Posterior cingulate gyrus (tissue), 11 donors: Measurements from ENCODE around the gene ATP8A1.
"Not testable (repeated sequence)": the region's sequence is repeated elsewhere in the genome, so short reads cannot be mapped to it uniquely, and the experiment has no call there.

Experiments used
- DNase-seq, 10 donors: peaks; one replicate each; pipeline versions ENCODE4 v3.0.0 to v3.0.0-alpha.2; 2020 to 2021; ENCODE audit warnings: mixed read lengths in 3 of 10
- intact Hi-C: fragments of 100-400 bp; cut with DNase I; formaldehyde crosslinking; loops from one replicate; pipeline ENCODE4 v1.15.1; 2023

ATP8A1 gene

GRCh38 chr4:42656944-42657792, at the start of gene ATP8A1:
TSS of gene ATP8A1 (minus strand) at chr4:42657105. CDS start at chr4:42656873, 232 bp downstream.
- DNase-seq = peak; percentile 87 to 99 (median 92)
- intact Hi-C loops = loop anchor here (5.0 kb wide), 1 partner anchor 40 kb away; no protein-coding TSS in a partner anchor

GRCh38 chr4:42706086-42706485, 49.2 kb upstream of the ATP8A1 start:
- intact Hi-C loops = no loop called here

GRCh38 chr4:42703813-42704212, 46.9 kb upstream of the ATP8A1 start:
- intact Hi-C loops = no loop called here
- DNase-seq = no peak

More at GRCh38 chr4:42706086-42706485, 49.2 kb upstream of the ATP8A1 start:
- DNase-seq = no peak

DNA sequence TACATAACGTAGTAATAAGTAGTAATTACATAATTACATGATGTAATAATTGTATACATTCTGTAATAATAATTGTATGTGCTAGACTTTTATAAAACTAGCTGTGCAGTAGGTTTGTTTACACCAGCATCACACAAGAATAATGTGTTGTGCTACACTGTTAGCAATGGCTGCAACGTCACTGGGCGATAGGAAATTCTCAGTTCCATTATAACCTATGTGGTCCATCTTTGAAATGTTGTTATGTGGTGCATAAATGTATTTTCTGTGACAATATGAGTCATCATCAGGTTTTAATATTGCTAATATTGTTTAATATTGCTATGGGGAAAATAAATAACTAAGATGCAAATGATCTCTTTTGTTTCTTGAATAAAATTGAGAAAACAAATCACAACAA, 46.0 kb upstream of the ATP8A1 start:
- intact Hi-C loops = no loop called here
- DNase-seq = no peak

DNA sequence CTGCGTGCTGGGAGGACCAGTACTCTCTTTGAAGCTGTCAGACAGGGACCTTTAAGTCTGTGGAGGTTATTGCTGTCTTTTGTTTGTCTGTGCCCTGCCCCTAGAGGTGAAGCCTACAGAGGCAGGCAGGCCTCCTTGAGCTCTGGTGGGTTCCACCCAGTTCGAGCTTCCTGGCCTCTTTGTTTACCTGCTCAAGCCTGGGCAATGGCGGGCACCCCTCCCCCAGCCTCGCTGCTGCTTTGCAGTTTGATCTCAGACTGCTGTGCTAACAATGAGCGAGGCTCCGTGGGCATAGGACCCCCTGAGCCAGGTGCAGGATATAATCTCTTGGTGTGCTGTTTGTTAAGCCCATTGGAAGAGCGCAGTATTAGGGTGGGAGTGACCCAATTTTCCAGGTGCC, 44.9 kb upstream of the ATP8A1 start:
- intact Hi-C loops = not testable (repeated sequence)
- peak in 1 of 10 donors; percentile 77 for DNase-seq

- DNase-seq = no peak
- intact Hi-C loops = no loop called here
These were observed 33.6 kb upstream of the ATP8A1 start for GRCh38 chr4:42690537-42690936.

DNA sequence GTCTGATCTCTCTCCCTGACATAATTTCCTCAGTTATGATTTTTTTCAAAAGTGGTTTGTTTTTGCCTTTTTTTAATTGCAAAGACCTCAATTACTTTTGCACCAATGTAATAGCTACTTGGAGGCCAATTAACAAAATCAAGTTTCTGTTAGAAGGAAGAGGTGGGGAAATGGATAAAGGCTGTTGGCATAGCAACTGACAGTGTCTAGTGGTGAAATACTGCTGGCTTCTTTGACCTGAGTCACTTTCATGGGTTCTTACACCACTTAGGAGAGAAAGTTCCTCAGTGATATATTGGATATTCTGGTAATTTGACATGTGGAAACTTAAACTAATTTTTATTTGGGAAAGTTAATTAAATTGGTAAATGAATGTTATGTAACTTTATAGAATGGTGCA, 26.5 kb upstream of the ATP8A1 start:
- intact Hi-C loops = no loop called here
- DNase-seq = no peak

DNA sequence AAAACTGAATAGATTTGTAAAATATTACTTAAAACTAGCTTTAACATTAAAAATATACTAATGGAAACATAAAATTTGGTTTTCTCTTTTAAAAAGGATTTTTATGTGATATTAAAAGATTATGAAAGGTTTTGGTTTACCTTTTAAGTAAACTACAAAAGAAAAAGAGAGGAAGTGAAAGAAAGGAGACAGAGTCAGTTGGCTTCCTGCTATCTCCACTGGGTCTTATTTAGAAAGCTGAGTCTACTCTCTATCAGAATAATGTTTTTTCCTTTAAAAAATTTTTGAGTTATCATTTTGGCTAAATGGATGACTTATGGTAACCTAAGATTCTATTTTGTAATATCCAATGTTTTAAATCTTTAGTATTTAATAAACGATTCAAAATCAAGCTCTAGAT, 21.6 kb upstream of the ATP8A1 start:
- DNase-seq = no peak
- intact Hi-C loops = no loop called here

DNA sequence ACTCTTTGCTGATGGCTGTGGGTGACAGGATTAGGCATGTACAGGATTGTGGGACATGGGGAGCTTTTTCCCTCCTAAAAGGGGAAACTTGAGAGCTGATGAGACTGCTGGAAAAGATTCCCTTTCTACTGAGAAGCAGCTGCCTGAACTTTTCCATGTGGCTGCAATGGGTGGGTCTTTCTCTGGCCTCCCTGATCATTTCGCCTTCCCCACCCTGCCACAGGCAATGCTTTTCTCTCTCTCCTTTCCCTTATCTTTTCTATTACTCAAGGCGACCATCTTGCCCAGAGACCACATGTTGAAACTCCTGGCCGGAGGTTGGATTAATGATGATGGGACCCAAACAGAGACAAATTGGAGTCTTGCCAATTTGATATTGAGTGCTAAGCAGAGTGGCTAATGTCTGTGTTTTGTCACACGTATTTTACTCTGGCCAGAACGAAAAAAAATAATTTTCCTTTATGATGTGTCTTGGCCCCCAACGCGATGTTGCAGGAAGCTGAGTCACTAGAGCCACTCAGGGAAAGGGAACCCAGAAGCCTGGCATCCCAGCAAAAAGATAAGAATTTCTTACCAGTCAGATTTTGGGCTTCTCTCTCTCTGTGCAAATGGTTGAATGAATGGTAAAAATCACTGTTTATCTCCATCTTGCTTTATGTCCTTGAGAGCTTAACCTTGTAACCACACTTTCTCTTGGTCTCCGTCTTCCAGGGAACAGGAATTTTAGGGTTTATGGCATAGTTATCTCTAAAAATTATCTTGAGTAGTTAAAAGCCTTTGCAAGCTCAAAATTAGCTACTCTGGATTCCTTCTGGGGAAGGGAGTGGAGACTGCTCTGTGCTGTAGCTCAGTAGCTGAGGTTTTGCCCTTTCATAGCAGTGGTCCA, 19.4 kb upstream of the ATP8A1 start:
- no peak for DNase-seq
- intact Hi-C loops = no loop called here

GRCh38 chr4:42673082-42673425, 16.1 kb upstream of the ATP8A1 start:
- intact Hi-C loops = no loop called here
- peak in 1 of 10 donors; percentile 72 for DNase-seq

GRCh38 chr4:42672359-42673081, 15.6 kb upstream of the ATP8A1 start:
- intact Hi-C loops = no loop called here
- no peak for DNase-seq

- intact Hi-C loops = no loop called here
- DNase-seq = no peak
These were observed 14.7 kb upstream of the ATP8A1 start for GRCh38 chr4:42671431-42672194.

- no peak for DNase-seq
- intact Hi-C loops = loop anchor here (5.0 kb wide), 1 partner anchor 41 kb away; no protein-coding TSS in a partner anchor
These were observed 1.4 kb upstream of the ATP8A1 start for GRCh38 chr4:42658261-42658660.

DNA sequence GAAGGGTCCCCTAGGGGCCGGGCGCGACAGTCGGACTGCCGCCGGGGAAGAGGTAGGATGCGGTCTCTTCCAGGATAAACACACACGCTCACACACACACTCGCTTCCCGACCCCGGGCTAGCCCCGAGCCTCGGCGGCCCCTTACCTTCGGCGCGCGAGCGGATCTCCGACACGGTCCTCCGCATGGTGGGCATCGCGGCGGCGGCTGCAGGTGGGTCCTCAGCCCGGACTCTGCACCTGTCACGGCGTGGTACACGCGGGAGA, 294 bp downstream of the ATP8A1 start:
- intact Hi-C loops = loop anchor here (5.0 kb wide), 1 partner anchor 39 kb away; no protein-coding TSS in a partner anchor
- DNase-seq = peak in 1 of 10 donors; percentile 27

GRCh38 chr4:42655921-42656678, 805 bp downstream of the ATP8A1 start:
- peak; percentile 30 to 91 (median 54) for DNase-seq
- intact Hi-C loops = loop anchor here (2.0 to 5.0 kb wide), 2 partner anchors 39 to 87 kb away; no protein-coding TSS in a partner anchor

DNA sequence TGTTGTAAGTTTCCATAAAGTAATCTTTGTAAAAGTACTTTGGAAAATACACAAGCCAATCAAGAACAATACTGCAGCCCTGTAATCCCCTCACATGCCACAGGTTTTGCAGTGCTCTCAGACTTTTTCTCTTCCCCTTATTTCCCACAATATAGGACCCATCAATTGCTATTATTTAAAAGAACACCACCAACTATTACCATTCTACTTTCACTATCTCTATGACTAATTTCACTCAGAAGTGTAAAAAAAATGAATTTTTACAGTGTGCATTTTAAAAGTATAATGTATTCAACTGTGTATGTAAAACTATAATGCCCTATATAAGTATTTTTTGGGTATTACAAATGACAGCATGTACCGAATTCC, 1.7 kb downstream of the ATP8A1 start:
- no peak for DNase-seq
- intact Hi-C loops = loop anchor here (2.0 to 5.0 kb wide), 2 partner anchors 38 to 86 kb away; no protein-coding TSS in a partner anchor

DNA sequence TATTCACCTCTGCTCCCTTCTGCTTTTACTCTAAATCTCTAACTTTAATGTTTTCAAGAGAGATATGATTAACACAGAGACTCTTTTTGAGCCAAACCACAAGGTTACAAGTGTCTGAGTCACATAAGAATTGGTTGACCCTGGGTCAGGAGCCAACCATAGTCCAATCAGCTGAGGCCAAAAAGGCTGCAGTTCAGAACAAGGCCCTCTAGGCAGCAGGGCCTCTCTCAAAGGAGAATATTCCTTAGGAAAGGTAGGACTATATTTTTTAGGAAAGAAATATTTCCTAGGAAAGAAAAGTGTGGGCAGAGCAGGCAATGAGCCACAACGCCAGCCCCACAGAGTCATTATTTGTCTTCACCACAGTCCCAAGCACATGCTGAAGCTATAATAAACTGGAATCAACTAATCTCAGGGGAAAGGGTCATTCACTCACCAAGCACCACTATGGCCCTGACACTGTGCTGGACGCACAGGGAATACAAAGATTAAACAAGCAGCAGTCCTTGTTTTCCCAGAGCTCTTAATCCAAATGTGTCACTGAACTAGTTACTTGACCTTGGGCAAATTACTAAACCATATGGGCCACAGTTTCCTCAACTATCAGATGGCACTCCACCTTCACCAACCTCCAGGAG, 2.2 kb downstream of the ATP8A1 start:
- DNase-seq = no peak
- intact Hi-C loops = loop anchor here (2.0 to 5.0 kb wide), 2 partner anchors 37 to 86 kb away; no protein-coding TSS in a partner anchor
